GM19351 (cell line): ENCODE results near the gene TP53TG5.
"Not testable (repeated sequence)": the region's sequence is repeated elsewhere in the genome, so short reads cannot be mapped to it uniquely, and the experiment has no call there.

Experiments
- ATAC-seq: cut with Tn5 transposase; IDR thresholded peaks from one replicate; pipeline ENCODE4 v1.9.1; 2021; ENCODE audit warnings: mild to moderate bottlenecking, moderate library complexity; ENCODE audit not compliant: unreplicated experiment

Gene TP53TG5

GRCh38 chr20:45368221-45368980, 9.7 kb downstream of the TP53TG5 start:
- ATAC-seq = peak; percentile 86

- no peak for ATAC-seq
Observed at GRCh38 chr20:45367126-45367525, 11.0 kb downstream of the TP53TG5 start.

GRCh38 chr20:45366631-45367030, 11.5 kb downstream of the TP53TG5 start:
- ATAC-seq = no peak

- no peak for ATAC-seq
Observed at GRCh38 chr20:45366192-45366591, 11.9 kb downstream of the TP53TG5 start.

- ATAC-seq = no peak
Observed at GRCh38 chr20:45365444-45365970, 12.6 kb downstream of the TP53TG5 start.

GRCh38 chr20:45363611-45364492, 14.3 kb downstream of the TP53TG5 start:
- ATAC-seq = no peak

- peak; percentile 78 for ATAC-seq
Observed at GRCh38 chr20:45362804-45363610, 15.1 kb downstream of the TP53TG5 start, which contains the start of gene SYS1. SYS1 (plus strand) TSS chr20:45363156; CDS start chr20:45363532, 376 bp downstream.

- ATAC-seq = no peak
Observed at GRCh38 chr20:45361793-45362192, 16.3 kb downstream of the TP53TG5 start.

- ATAC-seq = no peak
Observed at GRCh38 chr20:45359406-45360148, 18.5 kb downstream of the TP53TG5 start.

GRCh38 chr20:45359069-45359405, 19.1 kb downstream of the TP53TG5 start:
- ATAC-seq = no peak

- no peak for ATAC-seq
Observed at GRCh38 chr20:45358282-45359068, 19.6 kb downstream of the TP53TG5 start.

- ATAC-seq = no peak
Observed at GRCh38 chr20:45355209-45356084, 22.7 kb downstream of the TP53TG5 start.

- ATAC-seq = no peak
Observed at GRCh38 chr20:45354423-45355208, 23.5 kb downstream of the TP53TG5 start.

GRCh38 chr20:45353746-45354145, 24.4 kb downstream of the TP53TG5 start:
- ATAC-seq = no peak

GRCh38 chr20:45352729-45353128, 25.4 kb downstream of the TP53TG5 start:
- no peak for ATAC-seq

- ATAC-seq = not testable (repeated sequence)
Observed at GRCh38 chr20:45350795-45351194, 27.3 kb downstream of the TP53TG5 start.

- no peak for ATAC-seq
Observed at GRCh38 chr20:45350217-45350616, 27.9 kb downstream of the TP53TG5 start.
